GM12892 (cell line): ENCODE results near the gene STRA6.

Experiments
- POLR2A ChIP-seq: IDR thresholded peaks from 2 replicates; pipeline ENCODE4 v1.6.1; 2011; ENCODE audit warnings: low read depth, low read length, control low read depth
- TAF1 ChIP-seq: IDR thresholded peaks from 2 replicates; pipeline ENCODE4 v1.6.1; 2011; ENCODE audit warnings: low read depth, mild to moderate bottlenecking, control low read depth, low read length, borderline replicate concordance

DNA sequence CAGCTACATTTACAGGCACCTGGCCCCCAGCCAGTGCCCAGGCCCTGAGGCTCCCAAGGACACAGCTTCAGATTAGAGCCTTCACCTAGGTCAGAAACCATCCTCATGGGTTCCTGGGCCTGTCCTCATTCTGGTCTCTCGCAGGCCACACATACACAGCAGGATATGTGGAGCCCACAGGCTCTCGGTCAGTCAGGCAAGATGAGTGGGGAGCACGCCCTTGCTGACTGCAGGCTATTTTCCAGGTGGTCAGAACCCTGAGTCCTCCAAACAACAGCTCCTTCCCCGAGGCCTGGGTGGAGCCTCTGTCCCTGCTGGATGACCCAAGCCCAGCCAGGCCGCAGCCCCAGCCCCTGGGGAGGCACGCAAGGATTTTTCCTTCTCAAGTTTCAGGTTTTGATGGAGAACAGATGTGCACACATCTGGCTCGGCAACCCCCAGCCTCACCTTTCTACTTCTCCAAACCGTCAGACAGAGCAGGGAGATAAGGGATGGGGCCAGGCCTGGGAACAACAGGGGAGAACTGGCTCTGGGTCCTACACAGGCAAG is 1.6 kb downstream of the STRA6 start:
- TF ChIP-seq POLR2A (no peak), TAF1 (no peak)
